CD14-positive monocyte (primary cell): ENCODE results near the gene CAMK2N2. TPM values are rescaled to one million over a fixed set of nuclear protein-coding genes. Genes with fewer than 3 reads are reported as not detected.

Source experiments
- DNase-seq, 3 donors: peaks; one replicate each; pipeline ENCODE4 v3.0.0-alpha.2; 2011 to 2022
- H2AFZ ChIP-seq: 2 replicates; pipeline ENCODE4 v1.6.0; 2012; ENCODE audit warnings: mild to moderate bottlenecking, low read depth, low read length, inconsistent platforms; ENCODE audit not compliant: insufficient read depth, poor library complexity, severe bottlenecking
- H3K27ac ChIP-seq, 2 donors: 1 replicate in 1 of 2; 2 replicates in 1 of 2; pipeline ENCODE4 v1.5.1; 2012 to 2013; ENCODE audit warnings: low read length in 2 of 2, control low read depth in 1 of 2, inconsistent platforms in 1 of 2, low read depth in 1 of 2, mild to moderate bottlenecking in 1 of 2
- H3K27me3 ChIP-seq, 2 donors: one replicate each; pipeline versions ENCODE4 v1.6.0 to v1.6.1; 2011 to 2013; ENCODE audit warnings: low read length in 2 of 2; ENCODE audit not compliant: control insufficient read depth in 2 of 2, insufficient read depth in 2 of 2
- H3K36me3 ChIP-seq, 2 donors: replicated peaks in 1 of 2; 1 replicate in 1 of 2; 2 replicates in 1 of 2; pipeline versions ENCODE4 v1.5.1 to v1.6.1; 2012 to 2013; ENCODE audit warnings: low read length in 2 of 2, control low read depth in 1 of 2, inconsistent platforms in 1 of 2, mild to moderate bottlenecking in 1 of 2; ENCODE audit not compliant: insufficient read depth in 2 of 2, control insufficient read depth in 1 of 2
- H3K4me1 ChIP-seq, 2 donors: 1 replicate in 1 of 2; 2 replicates in 1 of 2; pipeline versions ENCODE4 v1.5.1 to v1.6.1; 2012 to 2013; ENCODE audit warnings: low read length in 2 of 2, control low read depth in 1 of 2, inconsistent platforms in 1 of 2, mild to moderate bottlenecking in 1 of 2, moderate library complexity in 1 of 2; ENCODE audit not compliant: insufficient read depth in 2 of 2, control insufficient read depth in 1 of 2
- H3K4me2 ChIP-seq: replicated peaks from 2 replicates; pipeline ENCODE3; 2012; ENCODE audit warnings: low read length, moderate library complexity, mild to moderate bottlenecking; ENCODE audit not compliant: poor library complexity, severe bottlenecking; ENCODE audit errors: extremely low read depth
- H3K4me3 ChIP-seq, 3 experiments: fragments of 200-600 bp in 1 of 3; sonication (generic) in 1 of 3; replicated peaks in 1 of 3; 1 replicate in 2 of 3; 2 replicates in 1 of 3; pipeline ENCODE4 v1.5.1; 2011 to 2013; ENCODE audit warnings: low read length in 3 of 3, mild to moderate bottlenecking in 3 of 3, control low read depth in 2 of 3, low read depth in 2 of 3, inconsistent platforms in 1 of 3, moderate library complexity in 1 of 3
- H3K79me2 ChIP-seq: 2 replicates; pipeline ENCODE4 v1.6.0; 2012; ENCODE audit warnings: mild to moderate bottlenecking, control low read depth, inconsistent platforms, low read length, moderate library complexity; ENCODE audit not compliant: insufficient read depth
- H3K9ac ChIP-seq: 2 replicates; pipeline ENCODE4 v1.6.0; 2017; ENCODE audit warnings: low read length, mild to moderate bottlenecking; ENCODE audit not compliant: insufficient read depth, poor library complexity, severe bottlenecking
- H3K9me3 ChIP-seq, 2 donors: replicated peaks in 1 of 2; 1 replicate in 1 of 2; 2 replicates in 1 of 2; pipeline versions ENCODE4 v1.5.1 to v1.6.1; 2012 to 2013; ENCODE audit warnings: low read length in 2 of 2, control low read depth in 1 of 2; ENCODE audit not compliant: control insufficient read depth in 1 of 2, insufficient read depth in 1 of 2
- H4K20me1 ChIP-seq: 2 replicates; pipeline ENCODE4 v1.6.0; 2012; ENCODE audit warnings: mild to moderate bottlenecking, low read length, control low read depth, moderate library complexity; ENCODE audit not compliant: insufficient read depth
- H3K27ac Mint-ChIP-seq, 7 donors: one replicate each; pipeline ENCODE4 v1.8.0; 2020; ENCODE audit warnings: mild to moderate bottlenecking in 7 of 7, mixed read lengths in 7 of 7, moderate library complexity in 6 of 7, inconsistent platforms in 2 of 7
- H3K27me3 Mint-ChIP-seq, 3 donors: one replicate each; pipeline ENCODE4 v1.8.0; 2021 to 2022; ENCODE audit warnings: low read depth in 3 of 3, mild to moderate bottlenecking in 3 of 3, mixed read lengths in 3 of 3, moderate library complexity in 3 of 3, inconsistent platforms in 1 of 3
- H3K36me3 Mint-ChIP-seq, 2 donors: one replicate each; pipeline ENCODE4 v1.8.0; 2020; ENCODE audit warnings: mixed read lengths in 2 of 2, inconsistent platforms in 1 of 2, mild to moderate bottlenecking in 1 of 2
- H3K4me1 Mint-ChIP-seq: one replicate; pipeline ENCODE4 v1.8.0; 2020; ENCODE audit warnings: mild to moderate bottlenecking, mixed read lengths
- H3K4me3 Mint-ChIP-seq, 2 donors: one replicate each; pipeline ENCODE4 v1.8.0; 2020; ENCODE audit warnings: mild to moderate bottlenecking in 2 of 2, mixed read lengths in 2 of 2, moderate library complexity in 1 of 2
- H3K9me3 Mint-ChIP-seq, 7 donors: one replicate each; pipeline ENCODE4 v1.8.0; 2020 to 2022; ENCODE audit warnings: mixed read lengths in 7 of 7, mild to moderate bottlenecking in 6 of 7, moderate library complexity in 6 of 7, inconsistent platforms in 2 of 7
- CTCF ChIP-seq: fragments of 200-600 bp; IDR thresholded peaks from one replicate; pipeline ENCODE4 v1.8.0; 2022; ENCODE audit warnings: antibody characterized with exemption, mild to moderate bottlenecking
- WGBS: methylation state at CpG from one replicate; pipeline ENCODE4 v1.1.5; 2013; ENCODE audit warnings: missing lambda C conversion rate; ENCODE audit not compliant: insufficient coverage; 5-methylcytosine and 5-hydroxymethylcytosine counted together
- intact Hi-C, 2 donors: fragments of 100-400 bp; cut with micrococcal nuclease; formaldehyde crosslinking; loops; one replicate each; pipeline versions ENCODE4 v1.15.0 to v1.15.1; 2023
- polyA plus RNA-seq, 3 donors: library from polyadenylated mRNA; depleted of rRNA in 1 of 3; unstranded in 2 of 3; stranded (reverse) in 1 of 3; fragments of 300-500 nt in 2 of 3; fragments of >200 nt in 1 of 3; fragmentation: Illumina TruSeq in 2 of 3; gene quantifications; 1 replicate in 2 of 3; 2 replicates in 1 of 3; pipeline ENCODE4 v1.2.3, GENCODE V29; 2012 to 2021

CAMK2N2 gene
- polyA plus RNA-seq, 3 donors: not detected

DNA sequence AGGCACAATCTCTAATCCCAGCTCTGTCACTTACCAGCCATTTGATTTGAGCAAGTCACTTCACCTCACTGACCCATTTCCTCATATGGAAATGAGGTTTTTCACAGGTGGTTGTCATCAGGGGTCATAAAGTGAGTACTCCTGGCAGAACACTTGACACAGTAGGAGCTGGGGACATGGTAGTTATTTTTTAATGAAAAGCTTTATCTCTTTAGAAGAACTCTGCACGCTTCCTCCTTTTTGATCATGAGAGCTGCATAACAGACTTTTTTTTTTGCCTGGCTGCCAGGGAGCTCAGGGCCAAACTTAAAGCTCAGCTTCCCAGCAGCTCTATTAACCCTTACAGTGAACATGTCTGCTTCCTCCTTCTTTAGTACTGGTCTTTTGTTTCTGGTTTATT lies 23.5 kb downstream of the CAMK2N2 start:
- H2AFZ ChIP-seq: no peak overlapping the region
- H3K27ac ChIP-seq: no peak overlapping the region
- no peak overlapping the region for H3K9ac ChIP-seq
- no peak overlapping the region for H3K4me2 ChIP-seq
- H3K4me3 Mint-ChIP-seq: no peak overlapping the region
- peaks cover 10 to 11% of the 10 kb centered on the region in 2 donors for H3K36me3 ChIP-seq
- no peaks in the 10 kb centered on the region for H3K4me1 Mint-ChIP-seq
- no peaks in the 10 kb centered on the region for H3K9me3 ChIP-seq
- peaks cover under 1 to 9% of the 10 kb centered on the region in 2 donors for H3K27me3 ChIP-seq
- whole genome bisulfite sequencing: no CpG with 5 or more reads among the region's 1 CpG
- intact Hi-C loops: no loop called here
- peaks cover 8 to 18% (median 14%) of the 10 kb centered on the region in 3 donors for H3K27me3 Mint-ChIP-seq
- no peaks in the 10 kb centered on the region for H3K79me2 ChIP-seq
- H3K27ac Mint-ChIP-seq: no peak overlapping the region
- H4K20me1 ChIP-seq: no peaks in the 10 kb centered on the region
- DNase-seq: no peak
- no peaks in the 10 kb centered on the region for H3K9me3 Mint-ChIP-seq
- no peak overlapping the region for H3K4me3 ChIP-seq
- no peak for TF ChIP-seq CTCF
- no peaks in the 10 kb centered on the region for H3K4me1 ChIP-seq
- H3K36me3 Mint-ChIP-seq: peaks cover 8 to 10% of the 10 kb centered on the region in 2 donors

- peak overlapping the region in 1 of 7 donors; percentile 66 for H3K27ac Mint-ChIP-seq
- peaks cover 4 to 5% of the 10 kb centered on the region in 2 donors for H3K36me3 ChIP-seq
- H3K4me3 Mint-ChIP-seq: no peak overlapping the region
- H3K27me3 ChIP-seq: peaks cover 6 to 14% of the 10 kb centered on the region in 2 donors
- no peaks in the 10 kb centered on the region for H3K9me3 ChIP-seq
- no peak overlapping the region for H3K4me2 ChIP-seq
- H3K27me3 Mint-ChIP-seq: peaks cover 14 to 24% (median 17%) of the 10 kb centered on the region in 3 donors
- H3K9ac ChIP-seq: no peak overlapping the region
- intact Hi-C loops: no loop called here
- H3K9me3 Mint-ChIP-seq: peaks cover 0 to 3% (median 0%) of the 10 kb centered on the region in 7 donors
- H4K20me1 ChIP-seq: no peaks in the 10 kb centered on the region
- no peak overlapping the region for H3K27ac ChIP-seq
- no peak for DNase-seq
- 96% methylated on average over 3 of the region's 7 CpGs for WGBS
- H2AFZ ChIP-seq: no peak overlapping the region
- H3K4me1 ChIP-seq: no peaks in the 10 kb centered on the region
- no peaks in the 10 kb centered on the region for H3K79me2 ChIP-seq
- H3K4me3 ChIP-seq: no peak overlapping the region
- no peak for TF ChIP-seq CTCF
- no peaks in the 10 kb centered on the region for H3K4me1 Mint-ChIP-seq
- peaks cover 2 to 4% of the 10 kb centered on the region in 2 donors for H3K36me3 Mint-ChIP-seq
These were observed 24.1 kb downstream of the CAMK2N2 start for GRCh38 chr3:184237211-184237610.
